Calu3 (cell line): ENCODE data around the gene EMC8. TPM values are rescaled to one million over a fixed set of nuclear protein-coding genes. Genes with fewer than 3 reads are reported as not detected.

Experiments used
- BruUV-seq: library from RNA; stranded (reverse); fragments of 400-500 nt; replicated peaks from 2 replicates; lab custom pipeline; 2021; lab: Mats Ljungman, UMichigan
- CTCF ChIA-PET: fragments of 300-600 bp; sonication (Branson Sonifier 250); formaldehyde crosslinking; loops from one replicate; lab custom pipeline; 2022; ENCODE audit warnings: antibody characterized with exemption; lab: Charles Lee
- DNase-seq: peaks from one replicate; pipeline ENCODE4 v3.0.0; 2022
- H3K27ac Mint-ChIP-seq: one replicate; pipeline ENCODE4 v1.8.0; 2022; ENCODE audit warnings: mixed read lengths; ENCODE audit not compliant: unreplicated experiment
- H3K27me3 Mint-ChIP-seq: one replicate; pipeline ENCODE4 v1.8.0; 2022; ENCODE audit warnings: mixed read lengths; ENCODE audit not compliant: unreplicated experiment
- H3K36me3 Mint-ChIP-seq: one replicate; pipeline ENCODE4 v1.8.0; 2022; ENCODE audit warnings: mild to moderate bottlenecking, moderate library complexity, mixed read lengths; ENCODE audit not compliant: insufficient read depth, unreplicated experiment
- H3K4me1 Mint-ChIP-seq: one replicate; pipeline ENCODE4 v1.8.0; 2022; ENCODE audit warnings: mild to moderate bottlenecking, low read depth, mixed read lengths; ENCODE audit not compliant: unreplicated experiment
- H3K4me3 Mint-ChIP-seq: one replicate; pipeline ENCODE4 v1.8.0; 2022; ENCODE audit warnings: mild to moderate bottlenecking, low read depth, moderate library complexity, mixed read lengths; ENCODE audit not compliant: unreplicated experiment
- H3K9me3 Mint-ChIP-seq: one replicate; pipeline ENCODE4 v1.8.0; 2022; ENCODE audit warnings: low read depth, mixed read lengths; ENCODE audit not compliant: unreplicated experiment
- CTCF ChIP-seq: fragments of 200-600 bp; IDR thresholded peaks from one replicate; pipeline ENCODE4 v1.8.0; 2022; ENCODE audit warnings: antibody characterized with exemption; ENCODE audit not compliant: unreplicated experiment
- intact Hi-C: fragments of 100-400 bp; cut with micrococcal nuclease; formaldehyde crosslinking; loops from one replicate; pipeline ENCODE4 v1.10.0; 2022; ENCODE audit not compliant: unreplicated experiment
- total RNA-seq: library from RNA; stranded (reverse); gene quantifications from 2 replicates; pipeline ENCODE4 v1.2.3, GENCODE V29; 2022

Gene EMC8
- total RNA-seq, 1 experiment from 2014 or later = 62.7 TPM

DNA sequence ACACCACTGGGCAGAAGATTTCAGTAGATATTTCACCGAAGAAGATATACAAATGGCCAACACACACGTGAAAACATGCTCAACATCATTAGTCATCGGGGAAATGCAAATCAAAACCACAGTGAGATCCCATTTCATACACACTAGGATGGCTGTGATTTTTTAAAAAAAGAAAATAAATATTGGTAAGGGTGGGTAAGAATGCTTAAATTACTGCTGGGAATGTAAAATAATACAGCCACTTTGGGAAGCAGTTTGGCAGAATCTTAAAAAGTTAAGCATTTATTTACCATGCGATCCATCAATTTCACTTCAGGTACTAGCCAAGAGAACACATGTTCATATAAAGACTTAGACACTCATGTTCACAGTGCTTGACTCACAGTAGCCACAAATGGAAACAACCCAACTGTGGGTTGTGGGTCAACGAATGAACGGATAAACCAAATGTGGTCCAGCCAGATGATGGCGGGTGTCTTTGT lies 42.0 kb downstream of the EMC8 start:
- no peak for TF ChIP-seq CTCF
- Mint-ChIP-seq H3K9me3 (no peaks in the 10 kb centered on the region), H3K4me1 (peaks cover 27% of the 10 kb centered on the region), H3K4me3 (no peak overlapping the region), H3K27me3 (peaks cover 80% of the 10 kb centered on the region), H3K27ac (no peak overlapping the region), H3K36me3 (peaks cover 7% of the 10 kb centered on the region)
- no TSS peak for BruUV-seq
- CTCF ChIA-PET = no interaction called here
- intact Hi-C loops = loop anchor here (5.0 kb wide), 1 partner anchor 80 kb away; no protein-coding TSS in a partner anchor
- DNase-seq = no peak

DNA sequence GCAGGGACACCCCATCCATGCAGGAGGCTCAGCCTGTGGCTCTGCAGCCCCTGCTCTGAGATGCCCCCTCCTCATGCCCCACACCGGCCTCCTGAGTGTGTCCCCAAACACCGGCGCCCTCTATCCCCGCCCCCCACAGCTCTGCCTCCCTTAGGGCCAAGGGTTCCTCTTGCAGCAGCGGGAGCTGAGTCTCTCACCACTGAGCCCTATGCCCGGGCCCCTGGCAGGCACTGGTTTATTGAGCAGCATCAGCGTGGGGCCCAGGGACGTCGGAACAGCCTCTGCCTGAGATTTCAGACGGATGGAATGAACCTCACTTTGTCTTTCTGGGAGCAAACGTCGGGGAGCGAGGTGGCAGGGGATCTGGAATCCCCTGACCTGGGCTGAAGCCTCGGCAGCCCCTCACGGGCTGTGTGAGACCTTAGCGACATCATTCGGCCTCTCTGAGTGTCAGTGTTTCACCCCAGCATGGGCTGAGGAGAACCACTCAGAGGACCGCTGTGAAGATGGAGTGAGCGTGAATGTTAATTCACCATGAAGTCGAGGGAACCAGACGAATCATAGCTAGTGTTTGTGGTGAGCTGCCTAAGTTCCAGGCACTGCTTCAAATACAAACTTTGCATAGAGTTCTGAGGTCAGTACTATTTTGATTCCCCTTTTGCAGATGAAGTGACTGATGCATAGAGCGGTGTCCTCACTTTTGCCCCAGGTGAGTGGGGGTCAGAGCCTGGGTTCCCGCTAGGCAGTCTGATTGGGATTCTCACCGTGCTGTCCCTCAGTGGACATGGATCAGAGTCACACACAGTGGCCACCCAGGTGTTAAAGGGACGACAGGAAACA lies 43.2 kb downstream of the EMC8 start:
- CTCF ChIA-PET = no interaction called here
- Mint-ChIP-seq H3K4me1 (peaks cover 36% of the 10 kb centered on the region), H3K9me3 (no peaks in the 10 kb centered on the region), H3K36me3 (peaks cover 7% of the 10 kb centered on the region), H3K27me3 (peaks cover 79% of the 10 kb centered on the region), H3K4me3 (no peak overlapping the region), H3K27ac (no peak overlapping the region)
- intact Hi-C loops = loop anchor here (5.0 kb wide), 1 partner anchor 79 kb away; no protein-coding TSS in a partner anchor
- DNase-seq = no peak
- no peak for TF ChIP-seq CTCF
- BruUV-seq = no TSS peak

DNA sequence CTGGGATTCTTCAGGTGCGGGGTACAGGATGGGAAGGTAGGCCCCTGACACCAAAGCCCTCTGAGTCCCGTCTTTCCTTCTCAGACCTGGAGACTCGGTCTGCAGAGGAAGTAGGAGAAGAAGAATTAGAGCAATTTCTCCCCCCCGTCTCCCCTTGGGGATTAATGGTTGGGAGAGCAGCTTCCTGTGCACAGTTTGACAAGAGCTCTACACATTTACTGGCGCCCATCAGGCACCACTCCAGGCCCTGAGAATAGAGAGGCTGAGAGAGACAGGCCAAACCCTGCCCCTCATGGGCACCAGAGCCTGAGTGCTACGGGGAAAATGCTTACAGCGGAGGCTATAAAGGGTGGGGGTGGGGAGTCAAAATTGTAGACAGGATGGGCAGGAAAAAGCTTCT lies 44.9 kb downstream of the EMC8 start:
- H3K27me3 Mint-ChIP-seq = peaks cover 62% of the 10 kb centered on the region
- no peak for TF ChIP-seq CTCF
- H3K9me3 Mint-ChIP-seq = no peaks in the 10 kb centered on the region
- H3K36me3 Mint-ChIP-seq = peaks cover 13% of the 10 kb centered on the region
- no peak overlapping the region for H3K4me3 Mint-ChIP-seq
- no peak overlapping the region for H3K27ac Mint-ChIP-seq
- DNase-seq = no peak
- intact Hi-C loops = no loop called here
- CTCF ChIA-PET = interaction anchor here (0.6 kb wide), 1 partner anchor 284 kb away, joined by 3 read pairs; no protein-coding TSS in a partner anchor
- no TSS peak for BruUV-seq
- H3K4me1 Mint-ChIP-seq = peaks cover 42% of the 10 kb centered on the region

DNA sequence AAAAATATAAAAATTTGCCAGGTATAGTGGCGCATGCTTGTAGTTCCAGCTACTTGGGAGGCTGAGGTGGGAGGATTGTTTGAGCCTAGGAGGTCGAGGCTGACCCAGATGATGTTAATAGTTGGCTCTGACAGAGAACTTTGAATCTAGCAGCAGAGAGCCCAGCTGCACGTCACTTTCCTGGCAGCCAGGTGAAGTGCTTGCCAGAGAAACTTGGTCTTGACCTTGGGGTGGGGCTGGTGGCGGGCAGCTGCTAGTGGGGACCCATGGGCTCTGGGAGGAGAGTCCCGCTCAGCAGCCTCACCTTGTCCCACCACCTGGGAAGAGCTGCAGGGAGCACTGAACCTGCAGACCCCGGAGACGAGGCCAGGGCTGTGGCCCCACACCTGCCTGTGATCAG lies 45.4 kb downstream of the EMC8 start:
- no peak for TF ChIP-seq CTCF
- intact Hi-C loops = no loop called here
- peaks cover 9% of the 10 kb centered on the region for H3K36me3 Mint-ChIP-seq

More for the DNA sequence above, 45.4 kb downstream of the EMC8 start:
- H3K4me3 Mint-ChIP-seq = no peak overlapping the region
- peaks cover 57% of the 10 kb centered on the region for H3K27me3 Mint-ChIP-seq
- BruUV-seq = no TSS peak
- H3K27ac Mint-ChIP-seq = no peak overlapping the region
- H3K9me3 Mint-ChIP-seq = no peaks in the 10 kb centered on the region
- no peak for DNase-seq
- peaks cover 37% of the 10 kb centered on the region for H3K4me1 Mint-ChIP-seq
- CTCF ChIA-PET = interaction anchor here (0.6 kb wide), 1 partner anchor 283 kb away, joined by 3 read pairs; no protein-coding TSS in a partner anchor
